GM21515 (cell line): Measurements from ENCODE around the gene AEBP1.

Experiments
- ATAC-seq: cut with Tn5 transposase; IDR thresholded peaks from one replicate; pipeline ENCODE4 v1.9.1; 2021; ENCODE audit not compliant: unreplicated experiment

Gene AEBP1

GRCh38 chr7:44103566-44103922 is 601 bp upstream of the AEBP1 start:
- no peak for ATAC-seq

DNA sequence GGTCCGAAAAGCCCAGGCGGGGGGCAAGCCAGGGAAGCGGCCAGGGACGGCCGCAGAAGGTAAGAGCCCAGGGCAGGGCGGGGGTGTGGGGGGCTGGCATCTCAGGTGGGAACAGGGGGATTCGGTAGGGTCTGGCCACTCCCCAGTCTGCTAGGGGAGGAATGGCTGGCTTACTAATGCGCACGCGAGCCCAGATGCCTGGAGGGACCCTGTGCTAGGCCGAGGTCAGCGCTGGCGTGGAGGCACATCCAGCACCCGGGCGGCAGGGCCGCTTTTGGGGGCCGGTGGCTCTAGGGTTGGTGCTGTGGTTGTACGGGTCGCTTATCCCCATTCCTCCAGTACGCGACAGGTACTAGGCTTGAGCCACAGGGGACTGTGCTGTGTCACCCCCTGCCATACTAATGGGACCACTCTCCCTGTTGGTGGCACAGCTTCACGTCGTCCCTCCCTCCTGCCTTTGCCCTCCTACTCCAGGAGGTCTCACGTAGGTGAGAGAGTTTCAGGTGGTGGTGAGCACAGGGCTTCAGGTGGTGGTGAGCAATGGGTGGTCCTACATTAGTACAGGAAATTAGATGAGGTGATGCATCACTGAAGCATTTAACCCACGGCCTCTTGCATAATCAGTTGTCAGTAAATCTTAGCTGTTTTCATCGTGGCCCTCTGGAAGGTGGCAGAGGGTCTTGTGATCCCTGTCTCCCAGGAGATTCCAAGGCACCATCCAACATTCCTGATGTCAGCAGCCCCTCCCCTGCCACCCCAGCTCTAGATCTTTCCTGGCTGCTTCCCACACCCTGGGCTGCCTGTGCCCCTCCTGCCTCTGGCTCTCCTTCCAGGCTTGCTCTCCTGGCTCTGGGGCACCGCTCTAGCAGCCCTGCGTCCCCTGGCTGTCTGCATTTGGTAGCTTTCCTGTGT is 971 bp downstream of the AEBP1 start:
- ATAC-seq = no peak

GRCh38 chr7:44105832-44106231 is 1.7 kb downstream of the AEBP1 start:
- ATAC-seq = no peak

GRCh38 chr7:44106311-44107065 is 2.3 kb downstream of the AEBP1 start:
- ATAC-seq = no peak

DNA sequence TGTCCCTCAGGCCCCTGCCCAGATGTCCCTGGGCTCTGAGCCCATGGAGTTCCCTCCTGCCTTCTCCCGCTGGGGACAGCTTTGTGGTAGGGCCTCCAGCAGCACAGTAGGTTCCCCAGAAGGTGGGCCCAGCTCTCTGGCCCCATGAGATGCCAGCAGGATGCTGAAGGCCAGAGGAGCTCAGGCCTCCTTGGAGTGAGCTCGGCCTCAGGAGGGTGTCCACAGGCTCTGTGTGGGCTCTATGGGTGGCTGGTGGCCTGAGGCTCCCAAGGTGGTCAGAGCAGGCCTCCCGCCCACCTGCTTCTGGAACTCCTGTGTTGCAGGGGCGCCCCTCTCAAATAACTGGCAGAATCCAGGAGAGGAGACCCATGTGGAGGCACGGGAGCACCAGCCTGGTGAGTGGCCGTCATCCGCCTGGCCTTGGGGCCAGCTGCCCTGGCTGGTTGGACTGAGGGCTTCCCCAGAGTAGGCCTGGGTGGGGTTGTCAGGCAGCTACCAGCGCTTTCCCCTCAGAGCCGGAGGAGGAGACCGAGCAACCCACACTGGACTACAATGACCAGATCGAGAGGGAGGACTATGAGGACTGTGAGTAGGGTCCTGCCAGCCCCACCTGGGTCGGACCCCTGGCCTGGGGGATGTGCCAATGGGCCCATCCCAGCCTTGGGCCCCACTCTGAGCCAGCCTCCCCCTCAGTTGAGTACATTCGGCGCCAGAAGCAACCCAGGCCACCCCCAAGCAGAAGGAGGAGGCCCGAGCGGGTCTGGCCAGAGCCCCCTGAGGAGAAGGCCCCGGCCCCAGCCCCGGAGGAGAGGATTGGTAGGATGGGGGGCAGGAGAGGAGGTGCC is 3.2 kb downstream of the AEBP1 start:
- ATAC-seq = no peak

DNA sequence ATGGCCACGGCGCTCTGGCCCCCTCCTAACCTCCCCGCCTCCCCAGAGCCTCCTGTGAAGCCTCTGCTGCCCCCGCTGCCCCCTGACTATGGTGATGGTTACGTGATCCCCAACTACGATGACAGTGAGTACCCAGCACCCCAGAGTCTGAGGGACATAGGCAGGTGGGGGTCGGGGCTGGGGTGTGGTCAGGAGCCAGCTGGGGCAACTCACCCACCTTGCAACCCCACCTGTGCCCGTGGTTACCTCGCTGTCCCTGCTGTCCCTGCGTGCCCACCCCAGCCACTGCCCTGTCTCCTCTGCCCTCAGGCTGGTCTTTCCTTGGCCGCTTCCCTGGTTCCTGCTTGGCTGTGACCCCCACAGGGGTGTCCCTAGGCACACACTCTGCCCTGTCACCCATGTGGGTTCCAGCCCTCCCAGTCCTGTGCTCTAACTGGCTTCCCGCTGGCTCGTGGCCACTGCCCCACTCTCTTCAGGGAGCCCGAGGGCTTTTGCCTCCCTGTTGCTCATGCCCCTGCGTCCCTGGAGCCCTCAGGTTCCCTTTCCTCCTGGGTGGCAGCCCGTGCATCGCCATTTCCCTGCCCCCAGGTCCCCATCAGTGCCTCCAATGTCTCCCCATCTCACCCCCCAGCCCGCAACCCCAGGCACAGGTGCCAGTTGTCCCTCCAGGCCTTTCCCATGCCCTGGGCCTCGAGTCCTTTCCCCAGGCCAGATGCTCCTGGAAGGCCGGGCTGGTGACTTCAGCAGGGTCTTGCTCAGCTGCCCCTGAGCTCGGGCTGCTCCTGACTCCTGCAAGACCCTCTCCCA is 4.0 kb downstream of the AEBP1 start:
- ATAC-seq = no peak

- ATAC-seq = no peak
These were observed 4.9 kb downstream of the AEBP1 start for GRCh38 chr7:44108768-44109750.

DNA sequence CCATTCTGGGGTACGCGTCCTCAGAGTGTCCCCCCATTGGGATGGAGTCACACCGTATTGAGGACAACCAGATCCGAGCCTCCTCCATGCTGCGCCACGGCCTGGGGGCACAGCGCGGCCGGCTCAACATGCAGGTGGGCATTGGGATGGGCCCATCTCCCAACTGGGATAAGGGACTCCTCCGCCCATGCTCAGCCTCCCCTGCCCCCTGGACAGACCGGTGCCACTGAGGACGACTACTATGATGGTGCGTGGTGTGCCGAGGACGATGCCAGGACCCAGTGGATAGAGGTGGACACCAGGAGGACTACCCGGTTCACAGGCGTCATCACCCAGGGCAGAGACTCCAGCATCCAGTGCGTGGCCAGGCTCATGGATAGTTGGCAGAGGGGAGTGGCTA is 5.8 kb downstream of the AEBP1 start:
- no peak for ATAC-seq

- ATAC-seq = no peak
These were observed 6.8 kb downstream of the AEBP1 start for GRCh38 chr7:44110719-44111635.

- no peak for ATAC-seq
These were observed 7.6 kb downstream of the AEBP1 start for GRCh38 chr7:44111761-44112160.

GRCh38 chr7:44112231-44112996 is 8.3 kb downstream of the AEBP1 start:
- no peak for ATAC-seq

- ATAC-seq = no peak
These were observed 9.0 kb downstream of the AEBP1 start for GRCh38 chr7:44112997-44113763.

DNA sequence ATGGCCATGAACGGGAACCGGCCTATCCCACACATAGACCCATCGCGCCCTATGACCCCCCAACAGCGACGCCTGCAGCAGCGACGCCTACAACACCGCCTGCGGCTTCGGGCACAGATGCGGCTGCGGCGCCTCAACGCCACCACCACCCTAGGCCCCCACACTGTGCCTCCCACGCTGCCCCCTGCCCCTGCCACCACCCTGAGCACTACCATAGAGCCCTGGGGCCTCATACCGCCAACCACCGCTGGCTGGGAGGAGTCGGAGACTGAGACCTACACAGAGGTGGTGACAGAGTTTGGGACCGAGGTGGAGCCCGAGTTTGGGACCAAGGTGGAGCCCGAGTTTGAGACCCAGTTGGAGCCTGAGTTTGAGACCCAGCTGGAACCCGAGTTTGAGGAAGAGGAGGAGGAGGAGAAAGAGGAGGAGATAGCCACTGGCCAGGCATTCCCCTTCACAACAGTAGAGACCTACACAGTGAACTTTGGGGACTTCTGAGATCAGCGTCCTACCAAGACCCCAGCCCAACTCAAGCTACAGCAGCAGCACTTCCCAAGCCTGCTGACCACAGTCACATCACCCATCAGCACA is 9.7 kb downstream of the AEBP1 start:
- no peak for ATAC-seq

DNA sequence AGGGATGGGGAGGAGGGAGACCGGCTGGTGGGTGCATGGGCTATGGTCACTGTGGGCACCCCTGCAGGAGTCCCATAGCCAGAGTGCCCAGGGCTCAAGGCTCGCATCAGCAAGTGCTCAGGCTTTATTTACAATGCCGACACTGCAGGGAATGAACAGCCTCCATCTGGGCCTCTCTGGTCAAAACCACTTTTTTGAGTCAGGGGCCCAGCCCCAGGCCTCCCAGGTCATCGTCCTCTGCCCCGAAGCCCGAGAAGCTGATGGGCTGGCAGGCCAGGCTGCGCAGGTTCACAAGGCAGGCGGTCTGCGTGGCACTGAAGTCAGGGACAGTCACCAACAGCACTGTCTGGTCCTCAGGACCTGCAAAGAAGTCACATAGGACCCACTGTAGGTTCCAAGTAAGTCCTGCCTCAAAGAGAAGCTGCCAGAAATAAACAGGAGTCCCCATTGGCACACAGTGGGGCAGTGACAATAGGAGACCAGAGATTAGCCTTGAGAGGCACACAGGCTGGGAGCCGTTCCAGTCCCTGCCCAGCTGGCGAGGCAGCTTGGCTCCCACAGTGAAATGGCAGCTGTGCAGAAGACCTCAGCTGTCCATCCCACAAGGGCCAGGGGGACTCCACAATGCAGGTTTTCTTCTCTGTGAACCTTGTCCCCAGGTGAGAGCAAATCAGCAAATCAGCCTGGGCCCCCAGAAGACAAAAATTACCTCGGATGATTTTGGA is 10.6 kb downstream of the AEBP1 start:
- no peak for ATAC-seq

GRCh38 chr7:44116087-44116788 is 12.1 kb downstream of the AEBP1 start:
- no peak for ATAC-seq
